Omental fat pad (tissue), 4 donors: ENCODE measurements around the gene PEF1. TPM values are rescaled to one million over a fixed set of nuclear protein-coding genes. Genes with fewer than 3 reads are reported as not detected.

Experiments
- ATAC-seq: fragments of 150-250 bp; one replicate; pipeline ENCODE4 v1.9.1; 2016; ENCODE audit warnings: mild to moderate bottlenecking, moderate library complexity; ENCODE audit not compliant: low FRiP score
- DNase-seq: peaks from one replicate; pipeline ENCODE4 v3.0.0-alpha.2; 2019; ENCODE audit warnings: low spot score
- total RNA-seq, 4 donors: library from RNA; depleted of rRNA; stranded (reverse); fragments of >200 nt; gene quantifications; one replicate each; pipeline ENCODE4 v1.1.0, GENCODE V29; 2016
- TF ChIP-seq, protein P1 (sequence below), 3 donors: fragments of 450-650 bp; IDR thresholded peaks; one replicate each; pipeline ENCODE4 v1.5.1; 2016 to 2017; ENCODE audit warnings: antibody characterized with exemption in 3 of 3, mild to moderate bottlenecking in 3 of 3, moderate library complexity in 2 of 3

The PEF1 gene
- total RNA-seq, 4 donors from 2014 or later: 54.7 to 73.5 (median 67.3) TPM

DNA sequence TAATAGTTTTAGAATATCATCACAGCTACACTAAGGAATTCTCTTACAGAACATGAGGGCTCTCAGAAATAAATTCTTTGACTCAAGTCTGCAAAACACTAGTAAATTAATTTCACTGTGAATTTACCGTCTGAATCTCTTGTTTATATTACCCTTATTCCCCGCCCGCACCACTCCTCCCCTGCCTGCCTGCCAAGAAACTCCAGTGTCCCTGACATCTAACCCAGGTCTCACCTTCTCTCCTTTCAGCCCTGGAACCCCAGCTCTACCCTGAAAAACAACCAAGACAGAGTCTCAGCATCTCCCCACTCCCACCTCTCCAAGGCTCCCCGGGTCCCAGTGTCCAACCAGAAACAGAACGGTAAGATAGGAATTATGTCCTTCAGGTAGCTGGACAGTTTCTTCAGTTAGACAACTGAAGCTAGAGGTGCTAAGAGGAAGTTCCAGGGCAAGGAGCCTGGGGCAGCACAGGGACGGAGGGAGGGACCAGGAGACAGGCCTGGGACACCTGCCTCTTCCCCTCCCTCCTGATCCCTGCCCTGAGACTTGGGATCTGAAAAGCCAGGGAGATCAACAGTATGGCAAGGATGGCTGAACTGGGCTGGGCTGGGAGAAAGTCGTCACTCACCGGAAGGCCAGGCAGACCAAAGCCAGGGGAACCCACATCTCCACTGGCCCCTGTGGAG lies 43.7 kb upstream of the PEF1 start:
- no peak for ATAC-seq
- no peak for DNase-seq
- TF ChIP-seq, protein P1, sequence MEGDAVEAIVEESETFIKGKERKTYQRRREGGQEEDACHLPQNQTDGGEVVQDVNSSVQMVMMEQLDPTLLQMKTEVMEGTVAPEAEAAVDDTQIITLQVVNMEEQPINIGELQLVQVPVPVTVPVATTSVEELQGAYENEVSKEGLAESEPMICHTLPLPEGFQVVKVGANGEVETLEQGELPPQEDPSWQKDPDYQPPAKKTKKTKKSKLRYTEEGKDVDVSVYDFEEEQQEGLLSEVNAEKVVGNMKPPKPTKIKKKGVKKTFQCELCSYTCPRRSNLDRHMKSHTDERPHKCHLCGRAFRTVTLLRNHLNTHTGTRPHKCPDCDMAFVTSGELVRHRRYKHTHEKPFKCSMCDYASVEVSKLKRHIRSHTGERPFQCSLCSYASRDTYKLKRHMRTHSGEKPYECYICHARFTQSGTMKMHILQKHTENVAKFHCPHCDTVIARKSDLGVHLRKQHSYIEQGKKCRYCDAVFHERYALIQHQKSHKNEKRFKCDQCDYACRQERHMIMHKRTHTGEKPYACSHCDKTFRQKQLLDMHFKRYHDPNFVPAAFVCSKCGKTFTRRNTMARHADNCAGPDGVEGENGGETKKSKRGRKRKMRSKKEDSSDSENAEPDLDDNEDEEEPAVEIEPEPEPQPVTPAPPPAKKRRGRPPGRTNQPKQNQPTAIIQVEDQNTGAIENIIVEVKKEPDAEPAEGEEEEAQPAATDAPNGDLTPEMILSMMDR (IDR thresholded peaks at IDR 0.05): no peak

DNA sequence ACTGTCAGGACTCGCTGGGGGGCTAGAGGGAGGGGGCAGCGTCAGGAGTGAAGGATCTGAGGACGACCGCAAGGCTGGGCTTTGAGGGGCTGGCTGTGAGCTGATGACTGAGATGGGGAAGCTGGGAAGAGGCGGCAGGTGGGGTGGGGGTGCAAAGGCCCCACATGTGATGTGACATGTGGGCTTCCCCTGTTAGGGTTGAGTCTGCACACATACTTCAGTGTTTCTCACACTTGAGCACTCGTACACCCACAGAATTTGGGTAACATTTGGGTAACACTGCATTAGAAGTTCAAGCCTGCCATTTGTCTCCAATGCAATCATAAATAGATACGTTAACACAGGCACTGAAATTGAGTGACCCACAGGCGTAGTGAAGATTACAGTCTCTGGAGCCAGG lies 42.9 kb upstream of the PEF1 start:
- TF ChIP-seq, protein P1 (IDR thresholded peaks at IDR 0.05): no peak
- ATAC-seq: no peak
- no peak for DNase-seq

DNA sequence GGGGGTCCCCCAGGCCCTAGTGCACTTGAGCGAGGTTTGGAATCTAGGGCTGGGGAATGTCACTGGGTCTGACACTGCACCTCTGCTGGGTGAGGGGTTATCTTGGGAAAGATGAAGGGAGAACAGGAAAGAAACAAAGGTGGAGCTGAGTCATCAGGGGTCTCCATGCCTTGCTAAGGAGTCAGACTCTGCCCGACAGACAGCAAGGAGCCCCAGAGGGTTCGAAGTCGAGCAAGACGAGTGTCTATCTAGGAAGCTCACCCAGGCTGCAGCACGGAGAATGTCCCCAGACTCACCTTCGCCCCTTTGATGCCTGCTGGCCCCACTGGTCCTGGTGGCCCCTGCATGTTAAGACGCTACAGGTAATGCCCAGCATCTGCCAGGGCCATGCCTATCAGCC lies 41.1 kb upstream of the PEF1 start:
- TF ChIP-seq, protein P1 (IDR thresholded peaks at IDR 0.05): no peak

DNA sequence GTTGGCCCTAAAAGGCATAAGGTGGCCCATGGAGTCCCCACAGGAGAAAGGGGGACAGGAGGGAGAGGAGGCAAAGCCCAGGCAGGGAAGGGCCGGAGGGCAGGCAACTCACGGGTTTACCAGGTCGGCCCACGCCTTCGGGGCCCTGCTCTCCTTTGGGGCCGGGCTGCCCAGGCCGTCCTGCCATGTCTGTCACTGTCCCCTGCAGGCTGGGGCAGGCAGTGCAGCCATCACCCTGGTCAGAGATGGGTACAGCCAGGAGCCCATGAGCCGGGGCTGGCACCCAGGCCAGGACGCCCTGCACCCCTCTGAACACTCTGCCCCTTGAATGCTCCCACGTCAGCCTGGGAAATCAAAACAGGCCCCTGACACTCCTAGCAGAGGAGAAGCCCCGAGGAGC lies 39.3 kb upstream of the PEF1 start:
- ATAC-seq (no peak), DNase-seq (no peak)
- TF ChIP-seq, protein P1 (IDR thresholded peaks at IDR 0.05): no peak

More for the DNA sequence above, 41.1 kb upstream of the PEF1 start:
- no peak for DNase-seq
- ATAC-seq: no peak

DNA sequence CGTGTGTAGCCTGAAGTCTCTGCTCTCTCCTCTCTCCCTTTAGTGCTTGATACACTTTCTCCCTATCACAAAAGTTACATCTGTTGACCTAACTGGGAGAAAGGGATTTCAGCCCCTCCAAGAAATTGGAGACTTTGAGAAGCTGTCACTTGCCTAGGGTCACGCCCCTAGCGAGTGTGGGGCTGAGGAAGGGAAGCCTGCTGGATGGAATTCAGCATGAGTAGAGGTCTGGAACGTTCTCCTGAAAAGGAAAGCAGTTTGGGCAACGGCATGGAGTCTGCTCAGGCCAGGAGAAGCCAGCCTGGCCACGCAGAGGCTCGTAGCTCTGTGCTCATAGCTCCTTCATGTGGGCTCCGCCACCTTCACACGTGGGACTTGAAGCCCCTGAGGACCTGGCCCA lies 36.7 kb upstream of the PEF1 start:
- ATAC-seq (no peak), DNase-seq (no peak)
- TF ChIP-seq, protein P1 (IDR thresholded peaks at IDR 0.05): no peak

DNA sequence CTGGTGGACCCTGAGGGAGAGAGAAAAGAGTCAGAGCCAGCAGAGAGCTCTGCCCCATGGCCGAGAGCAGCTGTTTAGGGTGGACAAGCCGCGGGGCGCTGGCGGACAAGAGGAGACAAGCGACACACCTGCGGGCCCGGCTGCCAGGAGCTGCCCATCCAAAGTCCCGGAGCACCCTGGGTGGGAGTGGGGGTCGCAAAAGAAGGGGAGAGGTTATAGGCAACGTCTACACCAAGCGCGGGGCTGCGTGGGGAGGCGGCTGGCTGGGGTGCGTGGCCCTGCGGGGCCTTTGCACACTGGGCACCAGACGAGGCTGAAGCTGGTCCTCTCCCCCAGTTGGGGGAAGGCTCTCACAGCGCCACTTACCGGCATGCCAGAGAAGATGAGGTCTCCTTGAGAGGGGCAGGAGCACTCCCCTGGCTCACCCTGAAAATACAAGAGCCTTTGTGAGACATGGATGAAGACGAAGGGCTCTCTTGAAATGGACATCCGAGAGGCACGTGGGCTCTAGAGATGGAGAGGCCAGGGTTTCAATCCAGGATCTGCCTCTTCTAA lies 35.1 kb upstream of the PEF1 start:
- DNase-seq (no peak), ATAC-seq (no peak)
- TF ChIP-seq, protein P1 (IDR thresholded peaks at IDR 0.05): no peak

DNA sequence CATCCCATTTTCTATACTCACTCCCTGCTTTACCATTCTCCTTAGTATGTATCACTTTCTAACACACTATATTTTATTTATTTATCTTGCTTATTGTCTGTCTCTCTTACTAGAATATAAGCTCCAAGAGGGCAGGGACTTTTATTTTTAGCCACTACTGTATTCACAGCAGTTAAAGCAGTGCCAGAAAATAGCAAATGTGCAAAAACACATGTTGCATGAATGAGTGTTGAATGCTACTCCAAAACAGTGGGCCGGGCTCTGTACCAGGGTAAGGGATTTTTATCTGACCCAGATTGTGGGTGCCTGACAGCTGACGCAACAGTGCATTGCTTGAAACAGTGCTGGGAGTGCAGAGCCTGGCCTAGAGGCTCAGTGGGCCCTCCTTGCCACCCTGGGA lies 34.4 kb upstream of the PEF1 start:
- TF ChIP-seq, protein P1 (IDR thresholded peaks at IDR 0.05): no peak
- no peak for ATAC-seq
- no peak for DNase-seq
